ENCODE data around the gene PRSS36.
A peak's percentile ranks its signal among the peaks of the same experiment; 100 is the strongest.
"Not testable (repeated sequence)": the region's sequence is repeated elsewhere in the genome, so short reads cannot be mapped to it uniquely, and the experiment has no call there.

PRSS36 gene

DNA sequence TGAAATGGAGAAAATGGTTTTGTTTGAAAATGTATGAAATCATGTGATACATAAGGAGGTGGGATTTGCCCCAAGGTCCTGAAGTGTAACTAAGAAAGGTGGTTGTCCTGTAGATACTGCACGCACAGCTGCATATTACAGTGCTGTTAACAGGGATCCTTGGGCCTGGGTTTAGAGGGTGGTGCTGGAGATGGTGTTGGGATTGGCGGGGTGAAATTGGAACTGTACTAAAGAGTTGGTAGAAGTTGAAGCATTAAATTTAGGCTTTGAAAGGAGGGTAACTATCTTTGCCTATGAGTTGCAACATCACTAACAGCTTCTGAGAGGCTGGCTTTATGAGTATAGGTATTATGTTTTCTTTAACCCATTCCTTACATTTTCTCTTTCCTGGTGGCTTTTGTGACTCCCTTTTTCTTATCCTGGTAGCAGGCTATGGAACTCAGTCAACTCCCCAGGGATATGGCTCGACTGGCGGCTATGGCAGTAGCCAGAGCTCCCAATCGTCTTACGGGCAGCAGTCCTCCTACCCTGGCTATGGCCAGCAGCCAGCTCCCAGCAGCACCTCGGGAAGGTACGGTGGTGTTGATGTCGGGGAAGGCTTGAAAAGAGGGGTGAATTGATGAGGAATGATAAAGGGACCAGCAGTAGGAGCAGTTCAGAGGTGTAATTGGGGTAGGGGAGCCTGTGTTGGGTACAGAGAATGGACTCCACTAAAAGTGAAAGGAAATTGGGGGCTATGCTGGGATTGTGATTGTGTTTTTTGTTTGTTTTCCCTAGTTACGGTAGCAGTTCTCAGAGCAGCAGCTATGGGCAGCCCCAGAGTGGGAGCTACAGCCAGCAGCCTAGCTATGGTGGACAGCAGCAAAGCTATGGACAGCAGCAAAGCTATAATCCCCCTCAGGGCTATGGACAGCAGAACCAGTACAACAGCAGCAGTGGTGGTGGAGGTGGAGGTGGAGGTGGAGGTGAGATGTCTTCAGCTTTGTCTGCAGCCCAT, 33.9 kb upstream of the PRSS36 start:
- DNase-seq = no peak

DNA sequence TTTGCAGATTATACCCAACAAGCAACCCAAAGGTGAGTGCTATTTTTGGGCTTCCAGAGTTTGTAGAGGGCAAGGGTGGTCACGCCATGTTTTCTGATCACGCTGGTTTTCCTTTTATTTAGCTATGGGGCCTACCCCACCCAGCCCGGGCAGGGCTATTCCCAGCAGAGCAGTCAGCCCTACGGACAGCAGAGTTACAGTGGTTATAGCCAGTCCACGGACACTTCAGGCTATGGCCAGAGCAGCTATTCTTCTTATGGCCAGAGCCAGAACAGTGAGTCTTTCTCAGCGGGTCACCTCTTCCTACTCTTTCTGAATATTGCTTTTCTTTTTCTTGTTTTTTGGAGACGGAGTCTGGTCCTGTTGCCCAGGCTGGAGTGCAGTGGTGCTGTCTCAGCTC, 32.5 kb upstream of the PRSS36 start:
- DNase-seq = no peak

DNA sequence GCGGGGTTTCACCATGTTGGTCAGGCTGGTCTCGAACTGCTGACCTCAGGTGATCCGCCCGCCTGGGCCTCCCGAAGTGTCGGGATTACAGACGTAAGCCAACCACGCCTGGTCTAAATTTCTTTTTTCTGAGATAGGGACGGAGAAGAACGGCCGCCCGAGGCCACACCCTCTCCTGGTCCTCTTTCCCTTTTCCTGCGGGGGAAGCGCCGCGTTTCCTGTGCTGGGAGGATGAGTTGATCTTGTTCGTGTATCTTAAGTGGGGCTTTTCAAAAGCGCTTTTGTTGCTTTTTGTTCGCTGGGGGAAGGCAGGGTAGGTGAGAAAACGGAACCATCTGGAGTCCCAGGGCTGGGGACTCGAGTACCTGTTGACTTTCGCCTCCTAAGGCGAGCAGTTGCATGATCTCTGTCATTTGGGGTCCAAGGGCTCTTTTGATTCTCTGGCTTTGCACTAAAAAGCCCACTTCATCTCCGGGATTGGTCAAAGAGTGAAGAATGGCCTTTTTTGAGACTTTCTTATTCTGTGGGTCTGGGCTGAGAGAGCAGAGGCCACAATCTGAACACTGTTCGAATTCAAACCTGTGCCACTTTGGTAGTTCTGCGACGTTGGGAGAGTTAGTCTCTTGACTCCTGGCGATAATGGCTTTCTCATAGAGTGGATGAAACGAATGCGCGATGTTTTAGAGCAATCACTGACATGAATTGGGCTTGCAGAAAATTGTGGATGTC, 31.4 kb upstream of the PRSS36 start:
- peak in 1 of 5 donors; percentile 44 for DNase-seq

DNA sequence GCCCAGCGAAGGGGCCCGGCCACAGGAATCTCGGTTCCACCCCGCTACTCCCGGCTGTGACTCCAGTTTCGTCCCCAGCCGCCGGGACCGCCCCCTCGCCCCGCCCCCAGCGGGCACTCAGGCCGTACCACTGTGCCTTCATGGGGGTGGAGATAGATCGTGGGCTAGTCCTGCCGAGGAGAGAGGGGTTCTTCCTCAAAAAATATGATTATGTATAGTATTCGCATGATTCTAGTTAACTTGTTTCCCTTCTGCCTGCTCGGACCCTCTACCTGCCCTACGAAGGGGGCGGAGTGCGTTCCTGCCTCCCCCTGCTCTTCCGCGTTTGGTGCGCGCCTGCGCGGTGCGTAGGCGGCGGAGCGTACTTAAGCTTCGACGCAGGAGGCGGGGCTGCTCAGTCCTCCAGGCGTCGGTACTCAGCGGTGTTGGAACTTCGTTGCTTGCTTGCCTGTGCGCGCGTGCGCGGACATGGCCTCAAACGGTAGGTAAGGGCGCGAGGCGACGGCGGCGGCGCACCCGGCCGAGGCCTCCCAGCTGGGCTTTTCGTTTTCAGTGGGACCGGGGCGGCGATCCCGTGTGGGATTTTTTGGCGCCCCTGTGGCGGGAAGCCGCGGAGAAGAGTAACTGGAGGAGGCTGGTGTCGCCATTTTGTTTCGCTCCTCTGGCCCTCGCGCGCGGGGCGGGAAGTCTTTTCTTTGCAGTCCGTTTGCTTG, 30.0 kb upstream of the PRSS36 start, which contains the start of gene FUS:
FUS (plus strand) TSS at position 393 of the 713 bp plus-strand sequence; CDS start at position 469, 76 bp downstream.
- peak; percentile 83 to 94 (median 88) for DNase-seq

DNA sequence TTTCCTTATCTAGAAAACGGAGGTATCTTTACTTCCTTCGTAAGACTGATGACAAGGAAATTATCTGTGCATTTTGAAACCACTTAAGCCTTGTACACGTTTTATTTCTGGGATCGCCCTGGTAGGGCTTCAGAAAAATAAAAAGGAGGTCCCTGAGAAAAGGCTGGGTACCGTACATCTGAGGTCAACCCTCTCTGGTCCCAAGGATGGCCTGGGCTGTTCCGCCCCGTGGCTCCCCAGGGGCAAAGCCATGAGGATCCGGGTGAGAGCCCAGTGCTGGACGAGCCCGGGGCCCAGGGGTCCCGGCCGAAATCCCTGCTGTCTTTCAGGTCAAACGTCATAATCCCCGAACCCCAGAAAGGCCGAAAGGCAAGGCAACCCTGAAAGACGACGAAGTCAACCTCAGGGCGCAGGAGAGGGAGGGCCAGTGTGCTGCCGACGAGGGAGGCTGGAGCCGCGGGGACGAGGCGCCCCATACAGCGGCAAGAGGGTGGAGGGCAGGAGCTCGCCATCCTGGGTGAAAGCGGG, 29.4 kb upstream of the PRSS36 start:
- DNase-seq = no peak

DNA sequence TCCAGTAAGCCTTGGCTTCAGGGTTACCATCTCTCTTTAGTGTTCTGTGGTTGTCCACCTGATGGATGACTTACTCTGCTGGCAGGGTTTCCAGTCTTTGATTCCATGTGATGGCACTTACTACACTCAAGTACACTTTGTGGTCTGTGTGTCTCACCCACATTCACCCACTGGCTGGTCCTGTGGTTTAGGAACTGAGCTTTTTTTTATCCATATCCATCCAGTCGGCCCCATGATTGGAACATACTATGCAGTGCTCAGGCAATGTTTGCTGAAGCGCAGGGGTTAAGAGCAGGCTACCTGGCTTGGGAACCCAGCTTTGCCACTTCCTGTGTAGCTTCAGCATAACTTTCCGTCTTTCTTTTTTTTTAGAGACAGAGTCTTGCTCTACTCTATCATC, 27.3 kb upstream of the PRSS36 start:
- peak in 4 of 5 donors; percentile 30 to 68 (median 42) for DNase-seq

DNA sequence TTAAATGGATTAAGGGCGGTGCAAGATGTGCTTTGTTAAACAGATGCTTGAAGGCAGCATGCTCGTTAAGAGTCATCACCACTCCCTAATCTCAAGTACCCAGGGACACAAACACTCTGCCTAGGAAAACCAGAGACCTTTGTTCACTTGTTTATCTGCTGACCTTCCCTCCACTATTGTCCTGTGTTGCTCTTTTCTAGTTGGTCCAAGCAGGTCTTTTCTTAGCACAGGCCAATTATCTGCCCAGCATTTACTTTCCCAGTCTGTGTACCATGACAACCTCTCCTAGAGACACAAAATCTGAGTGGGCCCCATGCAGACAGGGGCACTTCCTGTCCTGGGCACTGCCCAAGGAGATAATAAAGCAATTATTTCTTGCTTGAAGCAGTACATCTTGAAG, 20.2 kb upstream of the PRSS36 start:
- DNase-seq = not testable (repeated sequence)

DNA sequence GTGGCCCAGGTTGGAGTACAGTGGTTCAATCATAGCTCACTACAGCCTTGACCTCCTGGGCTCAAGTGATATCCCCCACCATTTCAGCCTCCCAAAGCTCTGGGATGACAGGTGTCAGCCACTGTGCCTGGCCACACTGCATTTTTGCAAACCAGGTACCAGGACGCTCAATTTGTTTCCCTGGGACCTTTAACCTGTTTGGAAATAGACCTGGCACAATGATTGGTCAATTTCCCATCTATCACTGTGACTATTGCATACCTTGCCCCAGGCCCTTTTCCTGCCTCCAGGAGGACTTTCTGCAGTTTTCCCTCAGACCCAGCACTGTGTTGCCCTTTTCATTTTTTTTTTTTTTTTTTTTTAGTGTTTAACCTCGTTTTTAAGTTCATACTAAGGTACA, 19.0 kb upstream of the PRSS36 start:
- no peak for DNase-seq

DNA sequence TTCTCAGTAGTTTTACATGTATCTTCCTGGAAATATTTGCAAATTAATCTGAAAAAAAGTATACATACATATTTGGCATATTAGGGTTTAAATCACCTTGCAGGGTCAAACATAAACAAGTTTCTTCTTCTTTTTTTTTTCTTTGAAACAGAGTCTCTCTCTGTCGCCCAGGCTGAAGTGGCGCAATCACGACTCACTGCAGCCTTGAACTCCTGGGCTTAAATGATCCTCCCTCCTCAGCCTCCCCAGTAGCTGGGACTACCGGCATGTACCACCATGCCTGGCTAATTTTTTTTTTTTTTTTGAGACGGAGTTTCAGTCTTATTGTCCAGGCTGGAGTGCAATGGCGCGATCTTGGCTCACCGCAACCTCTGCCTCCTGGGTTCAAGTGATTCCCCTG, 17.4 kb upstream of the PRSS36 start:
- no peak for DNase-seq

DNA sequence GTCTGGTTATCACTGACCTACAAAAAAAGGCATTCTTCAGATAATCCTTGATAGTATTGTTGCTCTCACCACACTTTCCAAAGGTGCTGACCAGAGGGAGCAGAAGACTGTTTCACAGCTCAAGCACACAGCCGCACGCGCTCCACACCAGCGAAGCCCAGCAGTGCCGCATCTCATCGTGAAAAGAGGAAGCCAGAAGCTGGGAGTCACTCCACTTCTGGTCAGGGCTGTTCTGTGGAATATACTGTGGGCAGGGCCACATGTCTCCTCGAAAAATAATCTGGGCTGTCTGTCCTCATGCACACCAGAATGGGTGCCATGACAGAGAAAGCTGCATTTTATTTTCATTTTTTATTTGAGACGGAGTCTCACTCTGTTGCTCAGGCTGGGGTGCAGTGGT, 7.3 kb upstream of the PRSS36 start:
- DNase-seq = no peak

DNA sequence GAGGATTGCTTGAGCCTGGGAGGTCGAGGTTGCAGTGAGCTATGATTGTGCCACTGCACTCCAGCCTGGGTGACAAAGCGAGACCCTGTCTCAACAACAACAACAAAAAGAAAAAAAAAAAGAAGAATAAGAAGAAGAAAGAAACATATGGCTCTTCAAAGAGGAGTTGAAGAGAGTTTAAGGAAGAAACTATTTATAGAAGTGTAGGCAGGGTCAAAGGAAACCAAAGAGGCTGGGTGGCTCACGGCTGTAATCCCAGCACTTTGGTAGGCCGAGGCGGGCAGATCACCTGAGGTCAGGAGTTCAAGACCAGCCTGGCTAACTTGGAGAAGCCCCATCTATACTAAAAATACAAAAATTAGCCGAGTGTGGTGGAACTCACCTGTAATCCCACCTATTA, 1.1 kb upstream of the PRSS36 start:
- DNase-seq = not testable (repeated sequence)

DNA sequence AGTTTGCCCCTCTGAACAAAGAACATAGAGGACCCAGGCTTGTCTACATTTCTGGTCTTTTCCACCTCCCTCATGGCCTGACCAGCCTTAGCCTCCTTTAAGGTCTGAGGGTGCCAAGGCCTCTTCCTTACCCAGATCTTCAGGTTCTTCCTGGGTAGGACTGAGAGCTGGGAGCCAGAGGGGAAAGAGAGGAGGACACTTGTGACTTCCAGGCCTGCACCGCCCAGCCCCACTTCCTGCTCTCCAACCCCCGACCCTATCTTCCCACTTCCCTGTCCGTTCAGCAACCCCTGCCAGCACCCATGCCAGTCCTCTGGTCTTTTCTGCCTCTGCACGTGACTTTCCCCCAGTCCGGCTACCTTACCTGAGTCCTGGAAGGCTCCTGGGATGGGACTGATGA, 534 bp downstream of the PRSS36 start:
- DNase-seq = no peak

DNA sequence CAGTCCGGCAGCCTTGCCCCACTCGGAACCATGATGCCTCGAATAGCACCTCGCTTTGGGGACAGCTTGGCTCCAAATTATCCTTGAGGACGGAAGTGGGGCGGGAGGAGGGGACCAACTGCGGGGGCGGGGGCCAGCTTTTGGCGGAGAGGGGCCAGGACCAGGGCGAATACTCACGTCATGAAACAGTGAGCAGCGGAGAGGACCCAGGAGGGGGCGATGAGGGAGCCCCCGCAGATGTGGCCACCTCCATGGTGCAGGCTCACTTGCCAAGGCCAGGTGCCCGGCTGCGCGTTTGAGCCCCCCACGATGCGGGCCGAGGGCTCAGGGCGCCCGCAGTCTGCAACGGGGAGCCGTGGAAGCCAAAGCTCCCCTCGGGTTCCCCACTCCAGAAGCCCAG, 970 bp downstream of the PRSS36 start:
- no peak for DNase-seq

DNA sequence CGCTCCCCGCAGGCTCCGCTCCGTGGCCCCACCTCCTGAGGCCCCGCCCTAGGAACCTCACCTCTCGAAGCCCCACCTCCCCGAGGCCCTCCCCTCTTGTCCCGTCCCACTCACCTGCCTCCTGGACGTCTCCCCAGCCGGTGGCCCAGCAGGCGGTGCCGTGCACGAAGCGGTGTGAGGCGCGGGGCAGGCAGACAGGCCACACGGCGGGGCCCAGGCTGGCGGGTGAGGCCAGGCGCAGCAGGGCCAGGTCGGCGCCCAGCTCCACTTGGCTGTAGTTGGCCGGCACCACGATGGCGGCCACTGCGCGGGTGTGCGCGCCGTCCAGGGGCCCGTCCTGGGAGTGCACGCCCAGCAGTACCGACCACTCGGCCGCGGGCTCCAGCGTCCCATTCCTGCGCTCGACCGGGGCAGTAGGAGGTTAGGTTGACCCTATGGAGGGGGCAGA, 1.6 kb downstream of the PRSS36 start:
- DNase-seq = no peak

DNA sequence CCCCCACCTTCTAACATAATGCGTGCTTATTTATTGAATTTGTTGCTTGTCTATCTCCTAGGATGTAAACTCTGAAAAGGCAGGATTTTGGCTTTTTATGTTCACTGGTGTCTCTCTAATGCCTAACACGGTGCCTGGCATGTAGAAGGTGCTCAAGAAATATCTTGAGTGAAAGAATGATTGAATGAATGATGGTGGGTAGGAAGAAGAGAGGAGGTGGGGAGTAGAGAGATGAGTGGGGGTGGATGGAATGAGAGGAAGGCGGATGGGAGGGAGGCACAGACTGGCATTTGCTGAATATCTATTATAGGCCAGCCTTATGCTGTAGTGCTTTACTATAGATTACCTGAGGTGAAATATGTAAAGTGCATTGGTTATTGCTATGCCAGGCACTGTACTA, 2.3 kb downstream of the PRSS36 start:
- no peak for DNase-seq

DNA sequence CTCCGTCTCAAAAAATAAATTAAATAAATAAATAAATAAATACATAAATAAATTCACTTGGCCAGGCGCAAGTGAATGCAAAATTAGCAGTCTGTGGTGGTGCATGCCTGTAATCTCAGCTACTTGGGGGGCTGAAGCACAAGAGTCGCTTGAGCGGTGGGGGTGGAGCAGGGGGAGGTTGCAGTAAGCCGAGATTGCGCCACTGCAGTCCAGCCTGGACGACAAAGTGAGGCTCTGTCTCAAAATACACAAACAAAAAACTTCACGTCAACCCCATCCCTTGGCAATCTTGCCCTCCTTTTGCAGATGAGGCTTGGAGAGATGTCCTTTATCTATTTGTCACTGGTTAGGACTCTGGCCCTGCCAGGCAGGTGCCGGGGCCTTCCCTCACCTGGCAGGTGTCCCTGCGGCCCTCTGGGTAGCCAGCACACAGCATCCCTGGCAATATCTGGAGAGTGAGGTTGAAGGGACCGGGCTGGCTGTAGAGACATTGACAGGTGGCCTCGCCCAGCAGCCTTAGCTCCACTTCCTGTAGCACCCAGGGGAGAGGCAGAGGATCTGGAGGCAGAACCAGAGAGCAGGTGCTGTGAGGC, 4.4 kb downstream of the PRSS36 start:
- DNase-seq = no peak

DNA sequence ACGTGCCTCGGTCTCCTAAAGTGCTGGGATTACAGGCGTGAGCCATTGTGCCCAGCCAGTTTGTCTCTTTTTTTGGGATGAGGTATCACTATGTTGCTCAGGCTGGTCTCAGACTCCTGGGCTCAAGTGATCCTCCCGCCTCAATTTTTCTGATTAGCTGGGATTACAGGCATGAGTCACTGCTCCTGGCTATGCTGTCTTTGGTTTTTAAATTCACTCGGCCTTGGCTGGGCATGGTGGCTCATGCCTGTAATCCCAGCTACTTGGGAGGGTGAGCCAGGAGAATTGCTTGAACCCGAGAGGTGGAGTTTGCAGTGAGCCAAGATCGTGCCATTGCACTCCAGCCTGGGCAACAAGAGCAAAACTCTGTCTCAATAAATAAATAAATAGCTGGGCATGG, 5.4 kb downstream of the PRSS36 start:
- DNase-seq = not testable (repeated sequence)

DNA sequence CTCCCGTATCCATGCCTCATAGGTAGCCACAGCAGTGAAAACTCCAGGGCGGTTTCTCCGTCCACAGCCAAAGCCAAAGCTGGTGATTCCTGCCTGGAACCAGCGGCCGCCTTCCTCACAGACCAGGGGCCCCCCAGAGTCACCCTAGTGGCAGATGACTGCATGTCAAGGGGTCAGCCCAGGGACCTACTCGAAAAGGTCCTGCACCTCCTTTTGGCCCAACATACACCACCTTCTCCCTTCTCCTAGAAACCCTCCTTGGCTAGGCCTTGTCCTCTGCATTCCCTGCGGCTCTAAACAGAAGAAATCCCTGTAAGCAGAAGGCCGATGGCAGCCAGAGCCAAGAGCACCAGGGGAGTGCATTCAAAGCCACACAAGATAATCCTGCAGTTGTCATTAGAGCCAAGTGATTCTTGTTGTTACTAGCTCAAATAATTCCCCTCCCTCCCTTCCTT, 6.1 kb downstream of the PRSS36 start:
- DNase-seq = no peak

DNA sequence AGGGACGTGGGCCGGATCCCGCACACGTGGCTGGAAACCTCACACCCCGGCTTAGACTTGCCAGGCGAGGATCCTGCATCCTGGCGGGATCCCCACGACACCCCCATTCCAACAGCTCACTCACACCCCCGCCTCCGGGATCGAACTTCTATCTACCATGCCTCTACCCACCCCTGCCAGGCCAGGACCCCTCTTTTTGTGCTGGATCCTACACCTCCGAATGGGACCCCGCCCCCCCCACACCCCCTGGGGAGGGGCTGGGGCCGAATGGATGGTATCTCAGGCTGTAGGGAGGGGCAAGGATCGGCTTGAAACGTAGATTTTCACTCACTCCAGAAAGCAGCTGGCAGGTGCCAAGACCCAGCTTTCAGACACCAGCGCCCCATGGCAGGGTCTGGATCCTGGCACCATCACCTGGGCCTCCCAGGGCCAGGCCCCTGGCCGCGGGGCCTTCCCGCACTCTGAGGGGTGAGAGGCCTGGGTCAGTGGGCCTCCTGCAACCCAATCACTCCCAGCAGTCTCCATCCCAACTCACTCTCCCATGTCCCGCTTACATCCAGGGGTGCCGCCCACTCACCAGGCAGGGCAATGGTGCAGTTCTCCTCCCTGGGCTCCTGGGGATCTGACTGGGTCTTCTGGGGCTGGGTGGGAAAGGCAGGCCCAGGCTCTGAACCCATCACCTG, 6.7 kb downstream of the PRSS36 start:
- no peak for DNase-seq

DNA sequence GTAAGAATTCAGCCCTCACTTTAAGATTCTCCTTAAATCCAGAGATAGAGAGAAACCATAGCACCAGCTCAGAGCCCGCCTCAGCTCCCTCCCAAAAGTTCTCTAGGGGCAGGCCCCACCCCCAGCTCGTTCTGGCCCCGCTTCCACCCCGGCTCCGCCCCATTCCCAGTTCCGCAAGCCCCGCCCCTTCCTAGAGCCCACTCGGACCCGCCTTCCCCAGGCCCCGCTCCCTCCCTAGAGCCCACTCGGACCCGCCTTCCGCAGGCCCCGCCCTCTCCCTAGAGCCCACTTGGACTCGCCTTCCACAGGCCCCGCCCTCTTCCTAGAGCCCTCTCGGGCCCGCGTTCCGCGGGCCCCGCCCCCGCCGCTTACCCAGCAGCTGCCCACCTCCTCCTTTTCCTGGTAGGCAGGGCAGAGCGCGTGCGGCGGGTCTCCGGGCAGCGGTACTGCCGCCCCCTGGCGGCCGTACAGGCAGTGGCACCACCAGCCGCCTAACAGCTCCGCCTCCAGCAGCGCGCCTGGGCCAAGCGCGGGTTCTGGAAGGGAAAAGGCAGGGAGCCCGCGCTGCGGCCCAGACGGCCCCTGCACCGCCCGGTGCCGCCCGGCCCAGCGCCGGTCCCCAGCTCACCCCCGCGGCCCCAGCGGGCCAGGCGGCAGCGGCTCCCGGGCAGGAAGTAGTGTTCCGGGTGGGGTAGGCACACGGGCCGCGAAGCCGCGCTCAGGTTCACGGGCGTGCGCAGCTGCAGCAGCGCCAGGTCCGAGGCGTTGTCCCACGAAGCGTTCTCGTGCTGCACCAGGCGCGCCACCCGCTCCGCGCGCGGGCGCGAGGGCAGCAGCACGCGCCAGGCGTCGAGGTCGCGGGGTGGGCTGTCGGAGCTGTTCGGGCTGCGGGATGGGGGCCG, 7.5 kb downstream of the PRSS36 start:
- peak; percentile 92 to 99 (median 95) for DNase-seq
